HG02870 (cell line): ENCODE measurements around the gene ROBO1.

Experiments
- ATAC-seq: cut with Tn5 transposase; IDR thresholded peaks from one replicate; pipeline ENCODE4 v1.9.1; 2021; ENCODE audit warnings: mild to moderate bottlenecking, moderate library complexity; ENCODE audit not compliant: unreplicated experiment

Gene ROBO1

DNA sequence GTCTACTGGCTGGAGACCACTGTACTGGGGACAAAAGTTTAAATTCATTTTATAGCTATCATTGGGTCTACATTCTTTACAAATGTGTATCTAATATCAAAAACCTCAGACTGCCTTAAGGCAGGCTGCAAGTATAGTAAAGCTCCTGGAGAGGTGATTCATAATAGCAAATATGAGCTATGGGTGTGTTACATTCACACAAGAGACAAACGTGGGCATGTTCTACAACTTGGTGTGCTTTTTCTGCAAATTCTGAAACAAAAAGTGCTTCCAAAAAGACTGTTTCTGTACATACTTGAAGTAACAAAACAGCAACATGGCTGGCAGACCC lies 1101.4 kb downstream of the ROBO1 start:
- no peak for ATAC-seq

DNA sequence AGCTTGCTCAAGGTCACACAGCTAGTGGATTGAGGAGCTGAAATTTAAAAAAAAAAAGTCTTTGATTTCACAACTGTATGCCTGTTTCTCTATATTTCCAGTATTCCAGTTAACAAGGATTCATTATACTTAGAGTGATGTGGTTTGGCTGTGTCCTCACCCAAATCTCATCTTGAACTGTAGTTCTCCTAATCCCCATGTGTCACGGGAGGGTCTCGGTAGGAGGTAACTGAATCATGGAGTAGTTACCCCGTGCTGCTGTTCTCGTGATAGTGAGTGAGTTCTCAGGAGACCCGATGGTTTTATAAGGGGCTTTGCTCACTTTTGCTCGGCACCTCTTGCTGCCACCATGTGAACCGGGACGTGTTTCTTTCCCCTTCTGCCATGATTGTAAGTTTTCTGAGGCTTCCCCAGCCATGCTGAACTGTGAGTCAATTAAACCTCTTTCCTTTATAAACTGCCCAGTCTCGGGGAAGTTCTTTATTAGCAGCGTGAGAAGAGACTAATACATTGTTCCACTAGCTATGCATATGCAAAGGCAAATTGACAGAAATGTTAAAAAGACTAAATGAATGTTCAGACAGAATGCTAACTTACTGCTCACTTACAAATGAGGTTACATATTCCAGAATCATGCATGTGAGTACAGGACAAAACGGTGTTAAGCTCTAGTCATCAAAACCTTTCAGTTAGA lies 1101.9 kb downstream of the ROBO1 start:
- no peak for ATAC-seq

DNA sequence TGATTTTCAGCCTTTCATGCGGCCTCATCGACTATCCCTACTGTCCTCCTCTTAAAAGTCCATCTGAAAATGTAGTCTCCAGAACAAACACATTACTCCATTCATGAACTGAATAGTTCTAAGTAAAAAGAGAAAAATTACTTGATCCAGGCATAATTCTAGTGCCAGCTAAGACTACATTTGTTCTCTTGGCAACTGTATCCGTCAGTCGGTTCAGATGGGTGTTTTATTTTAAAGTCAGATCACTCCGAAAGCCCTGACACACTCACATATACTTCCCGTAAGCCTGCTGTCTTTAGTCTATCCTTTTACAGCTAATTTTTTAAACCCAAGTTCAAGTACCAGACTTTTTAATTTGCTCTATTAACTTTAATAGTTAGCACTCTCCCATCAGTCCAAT lies 1102.7 kb downstream of the ROBO1 start:
- no peak for ATAC-seq

DNA sequence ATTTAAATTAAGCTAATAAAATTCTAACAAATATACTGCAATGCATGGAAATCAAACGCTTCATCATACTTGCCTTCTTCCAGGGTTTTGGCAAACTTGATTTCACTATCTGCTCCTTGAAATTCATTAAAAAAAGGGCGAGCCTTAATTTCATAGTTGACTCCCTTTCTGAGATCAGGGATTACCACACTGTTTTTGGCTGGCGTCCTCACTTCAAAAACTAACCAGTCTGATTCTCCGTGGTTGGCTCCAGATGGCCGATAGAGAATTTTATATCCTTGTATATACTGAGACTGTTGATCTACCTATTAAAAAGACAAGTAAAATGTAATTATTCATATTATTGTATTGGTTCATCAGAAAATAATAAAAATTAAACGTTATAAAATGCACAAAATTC lies 1106.8 kb downstream of the ROBO1 start:
- no peak for ATAC-seq

DNA sequence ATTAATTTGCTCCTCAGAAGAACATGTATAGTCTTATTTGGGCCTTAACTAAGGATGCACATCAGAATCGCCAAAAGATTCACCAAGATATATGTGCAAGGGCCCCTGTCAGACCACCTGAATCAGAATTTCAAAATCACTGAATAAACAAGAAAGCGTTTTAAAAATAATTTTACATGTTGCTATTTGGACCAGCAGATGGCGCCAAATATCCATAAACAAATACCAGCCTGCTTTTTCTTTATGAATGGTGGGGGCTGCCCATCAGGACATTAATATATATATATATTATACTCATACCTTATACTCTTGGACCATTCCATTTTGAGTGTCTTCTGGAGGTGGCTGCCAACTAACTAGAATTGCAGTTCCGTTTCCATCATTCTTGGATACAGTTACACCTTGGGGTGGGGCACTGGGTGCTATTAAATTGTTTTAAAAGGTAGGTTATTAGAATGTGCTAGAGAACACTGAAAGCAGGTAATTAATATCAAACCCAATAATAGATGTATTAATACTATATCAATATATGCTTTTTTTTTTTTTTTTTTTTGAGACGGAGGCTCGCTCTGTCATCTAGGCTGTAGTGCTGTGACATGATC lies 1108.3 kb downstream of the ROBO1 start:
- ATAC-seq: no peak

DNA sequence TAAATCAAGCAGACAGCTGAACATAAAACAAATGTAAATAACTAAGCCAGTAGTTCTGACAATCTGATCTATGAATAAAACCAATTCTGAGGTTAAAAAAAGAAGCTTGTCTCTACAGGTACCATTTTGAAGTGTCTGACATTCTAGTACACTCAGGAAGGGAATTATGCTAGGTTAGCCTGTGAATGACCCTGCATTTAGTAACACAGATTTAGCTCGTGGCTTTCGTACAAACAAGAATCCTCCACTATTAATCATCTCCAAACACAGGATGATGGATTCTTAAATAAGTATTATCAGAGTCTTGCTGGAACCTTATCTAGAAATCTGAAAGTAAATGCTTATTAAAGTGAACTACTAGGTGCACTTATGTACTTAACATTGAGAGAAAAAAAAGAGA lies 1120.1 kb downstream of the ROBO1 start:
- ATAC-seq: no peak

DNA sequence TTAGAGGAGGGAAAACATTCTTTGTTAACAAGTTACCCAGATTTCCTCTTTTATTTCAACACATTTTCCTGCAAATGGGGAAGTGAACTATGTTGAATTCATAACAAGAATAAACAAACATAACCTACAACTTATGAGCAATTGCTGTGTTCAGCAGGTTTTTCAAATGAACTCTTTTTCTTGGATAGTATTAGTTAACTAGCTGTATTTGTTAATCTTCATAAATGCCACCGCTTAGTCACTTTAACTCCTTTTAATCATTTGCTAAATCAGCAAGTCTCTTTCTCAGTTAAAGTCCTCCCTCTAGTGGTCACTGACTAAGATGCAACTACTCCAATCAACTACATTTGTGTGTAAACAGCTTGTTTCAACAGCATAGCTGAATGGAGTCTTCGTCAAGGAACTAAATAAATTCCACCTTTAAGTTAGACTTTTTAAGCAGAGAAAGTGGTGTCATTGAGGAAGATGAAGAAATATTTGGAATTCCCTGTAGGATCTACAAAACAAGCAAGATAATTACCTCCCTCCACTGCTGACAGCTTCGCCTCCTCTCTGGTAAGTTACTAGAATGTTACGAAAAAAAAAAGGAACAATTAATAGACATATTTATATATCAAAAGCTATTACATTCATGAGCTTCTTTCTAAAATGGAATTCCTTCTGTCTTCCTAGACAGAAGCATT lies 1122.0 kb downstream of the ROBO1 start:
- peak; percentile 83 for ATAC-seq

DNA sequence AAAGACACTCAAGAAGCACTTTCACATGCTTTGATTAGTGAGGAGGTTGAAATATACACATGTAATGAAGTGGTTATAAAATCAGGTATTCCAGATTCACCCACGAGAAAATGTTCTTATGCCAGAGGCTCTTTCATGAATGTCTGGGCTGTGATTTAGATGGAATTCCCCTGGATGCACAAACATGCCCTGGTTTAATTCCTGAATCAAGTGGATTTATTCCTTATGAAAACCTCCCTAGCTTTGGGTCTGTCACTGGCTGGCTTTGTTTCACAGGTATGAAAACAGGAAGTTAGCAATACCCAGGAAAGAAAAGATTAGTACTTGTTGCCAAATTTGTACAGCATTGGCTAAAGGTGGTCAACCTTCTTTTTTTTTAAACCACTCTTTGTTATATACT lies 1123.0 kb downstream of the ROBO1 start:
- no peak for ATAC-seq

DNA sequence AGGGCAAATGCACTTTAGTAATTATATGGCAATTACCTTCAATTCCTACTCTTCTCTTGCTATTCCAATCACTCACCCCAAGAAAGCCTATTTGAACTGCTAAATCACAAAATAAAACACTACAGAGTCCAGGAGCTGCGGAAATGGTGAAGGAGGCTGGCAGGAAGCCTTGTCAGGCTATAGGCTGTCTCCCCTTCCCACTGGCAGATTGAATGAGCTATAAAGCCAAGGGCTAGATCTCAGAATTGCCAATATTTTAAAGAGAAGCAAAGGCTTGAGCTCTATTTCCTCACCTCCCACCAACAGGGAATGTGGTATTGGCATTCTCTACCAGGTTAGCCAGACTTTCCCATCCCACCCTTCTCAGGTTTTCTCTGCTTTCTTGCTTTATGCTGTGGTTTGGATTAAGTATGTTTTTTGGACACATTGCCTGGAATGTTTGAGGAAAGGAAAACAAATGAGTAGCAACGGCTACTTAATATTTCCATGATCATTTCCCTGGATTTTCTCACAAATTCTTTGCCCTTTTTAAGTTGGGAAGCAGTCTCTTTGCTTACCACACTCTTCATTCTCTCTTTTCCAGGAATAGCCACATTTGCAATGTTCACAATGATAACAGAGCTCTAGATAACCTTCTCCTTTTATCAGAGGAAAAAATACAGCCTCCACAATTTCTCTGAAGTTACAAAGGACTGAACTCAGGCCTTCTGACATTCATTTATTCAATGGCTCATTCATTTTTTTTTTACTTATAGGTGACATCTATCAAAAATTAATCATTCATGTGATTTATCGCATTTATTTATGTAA lies 1125.4 kb downstream of the ROBO1 start:
- ATAC-seq: no peak

DNA sequence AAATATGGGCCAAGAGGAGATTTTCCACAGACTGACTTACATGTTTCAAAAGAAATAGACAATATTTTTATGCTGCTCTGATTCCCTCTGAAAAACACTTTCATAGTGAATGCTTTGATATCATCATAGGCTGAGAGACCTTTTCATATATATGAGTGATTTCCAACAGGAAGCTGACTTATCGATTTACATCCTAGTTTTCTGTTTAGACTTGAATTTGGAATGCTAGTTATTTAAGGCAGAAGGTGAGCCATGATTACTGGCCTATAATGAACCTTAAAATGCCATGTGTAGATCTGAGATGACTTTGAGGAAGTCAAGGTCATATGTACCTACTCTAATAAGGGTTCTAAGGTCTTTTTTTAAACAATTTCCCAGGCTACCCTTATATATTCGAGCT lies 1126.1 kb downstream of the ROBO1 start:
- no peak for ATAC-seq

DNA sequence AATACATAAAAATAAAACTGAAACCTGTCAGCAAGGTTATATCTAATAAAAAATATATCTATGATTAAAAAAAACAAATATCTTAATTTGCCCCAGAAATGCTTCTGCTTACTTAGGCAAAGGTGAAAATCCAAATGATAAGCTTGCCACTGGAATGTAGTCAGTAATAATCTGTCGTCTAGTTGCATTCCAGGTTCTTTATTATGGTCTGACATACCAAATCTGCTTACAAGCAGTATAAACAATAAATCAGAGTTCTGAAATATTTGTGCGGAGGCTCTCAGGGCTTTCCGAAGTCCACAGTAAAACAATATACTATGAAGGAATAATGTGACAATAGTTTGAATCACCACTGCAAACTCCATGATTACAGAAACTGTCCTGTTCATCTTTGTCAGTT lies 1133.5 kb downstream of the ROBO1 start:
- ATAC-seq: no peak

DNA sequence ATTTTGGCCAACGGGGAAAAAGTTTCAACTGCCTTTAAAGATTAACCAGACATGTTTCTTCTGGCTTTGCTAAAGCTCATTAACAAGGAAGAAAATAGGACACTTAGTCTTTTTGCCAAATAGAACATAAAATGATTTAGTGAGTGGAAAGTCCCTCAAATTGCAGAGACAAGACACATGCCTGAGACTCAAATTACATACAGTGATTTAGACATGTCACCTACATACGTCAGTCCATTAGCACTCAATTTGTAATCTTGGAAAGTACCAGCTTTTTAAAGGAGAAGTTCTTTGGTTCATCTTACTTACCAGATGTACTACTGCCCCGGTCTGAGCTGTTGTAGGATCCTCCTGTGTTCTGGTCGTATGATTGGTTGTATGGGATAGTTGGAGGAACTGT lies 1134.2 kb downstream of the ROBO1 start:
- no peak for ATAC-seq

DNA sequence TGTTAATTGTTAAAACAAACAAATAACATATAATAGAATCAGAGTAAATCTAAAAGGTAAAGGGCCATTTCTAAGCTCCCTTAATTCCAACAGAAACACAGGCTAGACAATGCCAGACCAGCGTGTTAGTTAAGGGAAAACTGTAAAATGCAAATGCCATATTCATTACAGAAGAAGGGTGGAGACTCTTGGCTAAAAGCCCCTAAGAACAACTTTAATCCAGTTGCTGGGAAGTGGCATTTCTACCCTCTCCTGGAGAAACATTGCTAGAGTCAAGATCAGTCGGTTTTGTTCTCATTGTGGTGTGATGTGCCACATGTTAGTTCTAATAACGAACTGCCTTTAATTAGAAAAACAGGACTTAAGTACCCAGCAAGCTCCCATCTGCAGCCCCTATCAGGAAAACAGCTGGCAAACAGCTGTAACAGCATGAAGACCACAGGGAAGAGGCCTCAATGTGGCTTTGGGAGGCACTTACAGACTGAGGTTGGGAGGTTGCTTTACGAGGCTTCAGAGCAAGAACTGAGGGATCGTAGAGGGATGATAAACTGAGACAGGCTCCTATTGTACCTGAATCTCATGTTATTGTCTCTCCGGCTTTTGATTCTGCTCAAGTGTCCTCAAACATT lies 1134.8 kb downstream of the ROBO1 start:
- no peak for ATAC-seq

DNA sequence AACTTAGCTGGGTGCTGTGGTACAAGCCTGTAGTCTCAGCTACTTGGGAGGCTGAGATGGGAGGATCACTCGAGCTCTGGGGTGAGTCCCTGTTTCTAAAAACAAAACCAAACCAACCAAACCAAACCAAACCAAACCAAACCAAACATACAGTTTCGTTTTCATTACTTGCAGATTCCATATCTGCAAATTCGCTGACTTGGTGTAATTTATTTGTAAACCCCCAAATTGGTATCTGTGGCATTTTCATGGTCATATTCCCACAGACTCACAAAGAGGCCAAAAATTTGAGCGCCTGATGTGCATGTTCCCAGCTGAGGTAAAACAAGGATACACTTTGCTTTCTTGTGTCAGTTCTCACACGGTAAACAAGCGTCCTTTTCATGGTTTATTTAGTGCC lies 1138.3 kb downstream of the ROBO1 start:
- ATAC-seq: no peak

DNA sequence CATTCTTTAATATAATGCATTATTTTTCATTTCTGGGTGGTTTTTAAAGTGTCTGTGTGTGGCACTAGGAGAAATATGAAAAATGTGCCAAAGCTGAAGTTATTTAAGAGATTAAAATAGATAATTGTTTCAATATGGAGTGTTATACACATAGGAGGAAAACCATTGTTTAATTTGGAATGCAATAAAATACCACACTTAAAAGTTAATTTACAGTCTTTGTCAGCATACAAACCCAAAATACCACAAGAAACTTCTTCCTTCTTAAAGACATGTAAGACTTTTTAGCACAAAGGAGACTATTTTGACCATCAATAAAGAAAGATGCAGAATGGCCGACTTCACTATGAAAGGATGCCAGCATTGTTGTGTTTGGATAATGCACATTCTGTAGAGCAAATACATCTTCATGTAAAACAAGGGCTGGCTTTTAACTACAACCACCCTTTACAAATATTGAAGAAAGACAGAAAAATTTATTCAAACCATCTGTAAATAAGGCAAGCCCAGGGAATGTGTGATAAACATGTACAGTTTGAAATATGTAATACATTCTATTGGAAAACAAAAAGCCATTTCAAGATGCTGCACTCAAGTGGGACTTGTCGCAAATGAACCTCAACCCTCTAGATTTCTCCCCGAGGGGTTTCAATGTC lies 1146.6 kb downstream of the ROBO1 start:
- ATAC-seq: no peak

DNA sequence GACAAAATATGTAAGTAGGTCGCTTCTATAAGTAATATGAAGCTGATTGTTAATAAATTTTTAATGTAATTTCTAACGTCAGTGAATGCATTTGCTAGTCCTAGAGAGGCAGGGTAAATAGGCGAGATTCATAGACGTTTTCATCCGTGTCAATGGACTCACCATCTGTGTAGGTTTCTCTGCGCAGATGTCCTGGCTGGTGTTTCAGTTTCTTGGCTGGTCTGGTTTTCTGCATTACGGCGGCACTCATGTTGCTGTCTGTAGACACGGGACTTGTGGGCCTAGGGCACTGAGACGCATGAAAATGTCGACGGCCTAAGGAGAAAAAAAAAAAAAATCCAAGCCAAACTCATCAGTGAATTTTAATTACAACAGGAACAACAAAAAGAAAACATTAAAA lies 1153.3 kb downstream of the ROBO1 start:
- ATAC-seq: no peak

DNA sequence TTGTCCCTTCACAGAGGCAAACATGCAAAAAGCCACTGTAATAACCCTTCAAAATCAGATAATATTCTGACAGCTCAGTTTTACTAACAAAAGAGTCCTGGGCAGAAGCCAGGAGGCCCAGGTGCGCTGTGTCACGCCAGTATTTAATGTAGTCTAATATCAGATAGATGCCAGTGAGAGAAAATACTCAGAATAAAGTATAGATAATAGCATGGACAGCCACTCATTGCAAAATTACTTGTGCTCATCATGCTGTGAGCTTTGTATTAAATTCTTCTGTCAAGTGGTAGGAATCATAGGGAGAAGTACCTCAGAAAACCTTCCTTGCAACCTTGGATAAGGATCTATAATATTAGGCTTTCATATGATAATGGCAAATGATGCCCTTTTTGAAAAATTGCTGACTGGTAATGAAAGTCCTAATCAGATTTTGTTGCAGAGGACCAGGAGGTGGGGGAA lies 1154.3 kb downstream of the ROBO1 start:
- no peak for ATAC-seq

DNA sequence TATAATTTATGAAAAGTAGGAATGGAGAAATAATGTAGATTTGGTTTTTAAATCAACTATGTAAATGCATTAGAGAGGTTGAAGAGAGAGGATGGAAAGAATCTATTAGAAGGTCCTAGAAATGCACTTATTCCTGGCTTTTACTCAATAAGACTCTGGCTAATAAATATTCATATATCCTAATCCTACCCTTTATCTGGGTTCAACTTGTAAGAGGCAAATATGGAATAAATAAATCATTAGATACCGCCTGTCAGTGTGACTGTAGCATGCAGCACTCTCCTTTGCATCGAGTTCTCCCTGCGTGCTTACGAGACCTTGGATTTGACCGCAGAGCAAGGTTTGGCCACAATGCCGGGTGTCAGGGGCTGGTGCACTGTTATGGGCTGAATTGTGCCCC lies 1156.5 kb downstream of the ROBO1 start:
- ATAC-seq: no peak

DNA sequence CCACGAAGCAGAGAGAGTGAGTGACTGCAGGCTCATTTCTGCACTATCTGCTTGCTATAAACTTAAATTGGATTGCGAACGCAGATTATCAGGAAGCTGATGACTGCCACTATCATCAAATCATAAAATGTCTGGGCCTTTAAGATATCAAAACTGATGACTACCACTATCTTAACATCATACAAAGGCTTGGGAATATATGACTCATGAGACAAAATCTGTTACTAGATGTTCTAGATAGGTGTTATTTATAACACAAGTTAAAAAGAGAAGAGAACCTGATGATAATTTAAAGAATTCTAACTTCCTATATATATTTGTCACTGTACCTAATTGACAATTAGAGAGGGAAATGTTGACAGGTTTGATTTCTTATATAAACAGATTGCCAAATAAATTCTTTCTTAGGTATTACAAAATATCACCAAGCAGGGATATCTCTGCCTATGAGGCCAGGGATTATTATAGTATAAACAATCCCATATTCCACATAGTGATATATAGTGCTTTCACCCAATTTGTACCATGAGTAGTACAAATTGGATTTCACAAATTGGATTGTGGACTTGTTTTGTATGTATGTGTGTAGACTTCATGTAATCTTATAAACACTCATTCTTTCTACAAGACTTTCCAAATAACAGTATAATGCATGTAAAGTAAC lies 1157.2 kb downstream of the ROBO1 start:
- no peak for ATAC-seq

DNA sequence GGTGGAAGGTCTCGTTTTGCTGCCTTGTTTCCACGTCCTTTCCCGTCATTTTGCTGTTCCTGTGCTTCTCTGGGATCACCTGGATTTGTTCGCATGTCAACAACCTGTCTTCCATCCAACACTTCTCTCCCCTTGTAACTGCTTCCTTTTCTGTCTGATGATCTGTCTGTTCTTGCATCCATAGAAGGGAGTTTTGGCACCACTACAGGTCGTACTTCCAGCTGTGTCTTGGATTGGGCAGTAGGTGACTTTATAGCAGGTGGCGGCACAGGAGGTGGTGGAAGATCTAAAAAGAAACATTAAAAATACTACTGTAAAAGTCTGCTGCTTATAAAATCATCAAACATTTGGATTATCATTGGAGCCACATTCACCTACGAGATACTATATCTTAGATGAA lies 1161.0 kb downstream of the ROBO1 start:
- no peak for ATAC-seq
